ENCODE data around the gene MYBPC3.

Gene MYBPC3

DNA sequence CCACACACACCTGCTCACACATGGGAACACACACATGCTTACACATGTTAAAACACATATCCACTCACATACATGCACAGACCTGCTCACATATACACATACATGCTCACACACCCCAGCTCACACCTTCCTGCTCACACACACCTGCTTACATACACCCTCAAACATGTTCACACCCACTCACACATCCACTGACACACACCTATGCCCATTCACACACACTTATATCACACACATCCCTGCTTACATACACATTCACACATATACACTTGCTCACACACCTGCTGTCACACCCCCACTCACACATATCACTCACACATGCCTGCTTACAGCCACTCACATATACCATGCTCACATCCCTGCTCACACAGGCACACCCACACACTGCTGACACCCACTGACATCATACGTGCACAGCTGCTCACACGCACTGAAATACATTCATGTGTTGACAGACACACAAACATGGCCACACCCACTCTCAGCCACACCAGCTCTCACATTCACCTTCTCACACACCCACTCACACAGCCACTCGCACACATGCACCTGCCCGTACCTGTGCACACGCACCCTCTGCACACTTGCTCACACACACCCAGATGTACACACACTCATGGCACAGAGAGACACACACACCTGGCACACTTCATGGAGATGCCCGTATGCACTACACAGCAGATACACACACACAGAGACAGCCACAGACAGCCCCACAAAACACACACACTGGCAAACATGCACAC is 5.7 kb upstream of the MYBPC3 start:
- no peak for DNase-seq (ENCODE audit: low read depth, low spot score)

DNA sequence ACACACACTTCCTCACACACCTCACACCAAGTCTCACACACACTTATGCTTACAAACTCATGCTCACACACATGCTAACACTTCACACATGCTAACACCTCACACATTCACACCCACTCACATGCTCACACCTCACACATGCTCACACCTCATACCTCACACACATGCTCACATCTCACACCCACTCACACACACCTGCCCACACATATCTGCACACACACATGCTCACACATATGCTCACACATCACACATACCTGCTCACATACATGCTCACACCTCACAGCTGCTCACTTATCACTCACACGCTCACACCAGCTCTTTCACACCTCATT is 4.5 kb upstream of the MYBPC3 start:
- DNase-seq (ENCODE audit: low read depth, low spot score) = no peak

DNA sequence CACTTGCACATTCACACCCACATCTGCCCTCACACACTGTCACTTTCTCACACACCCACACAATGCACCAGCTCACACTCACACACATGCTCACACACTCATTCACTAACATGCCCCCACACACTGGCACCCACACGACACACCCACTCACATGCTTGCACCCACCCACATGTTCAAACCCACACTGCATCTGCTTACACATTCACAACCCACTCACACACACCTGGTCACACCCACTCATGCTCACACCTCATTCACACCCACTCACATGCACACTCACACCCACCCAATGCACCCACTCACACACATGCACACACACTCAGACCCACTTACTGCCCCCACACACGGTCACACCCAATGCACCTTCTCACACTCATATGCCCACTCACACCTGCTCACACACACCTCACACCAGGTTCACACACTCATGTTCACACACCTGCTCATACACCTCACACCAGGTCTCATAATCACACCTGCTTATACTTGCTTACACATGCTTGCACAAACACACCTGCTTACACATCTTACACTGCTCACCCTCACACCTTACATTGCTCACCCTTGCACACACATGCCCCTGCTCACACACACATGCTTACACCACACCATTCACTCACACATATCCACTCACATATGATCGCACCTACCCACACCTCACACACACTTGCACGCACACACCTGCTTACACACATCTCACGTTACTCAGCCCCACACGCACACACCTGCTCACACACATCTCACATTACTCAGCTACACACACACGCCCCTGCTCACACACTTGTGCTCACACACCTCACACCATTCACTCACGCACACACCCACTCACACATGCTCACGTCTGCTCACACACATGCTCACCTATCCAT is 3.9 kb upstream of the MYBPC3 start:
- no peak for DNase-seq (ENCODE audit: low read depth, low spot score)

DNA sequence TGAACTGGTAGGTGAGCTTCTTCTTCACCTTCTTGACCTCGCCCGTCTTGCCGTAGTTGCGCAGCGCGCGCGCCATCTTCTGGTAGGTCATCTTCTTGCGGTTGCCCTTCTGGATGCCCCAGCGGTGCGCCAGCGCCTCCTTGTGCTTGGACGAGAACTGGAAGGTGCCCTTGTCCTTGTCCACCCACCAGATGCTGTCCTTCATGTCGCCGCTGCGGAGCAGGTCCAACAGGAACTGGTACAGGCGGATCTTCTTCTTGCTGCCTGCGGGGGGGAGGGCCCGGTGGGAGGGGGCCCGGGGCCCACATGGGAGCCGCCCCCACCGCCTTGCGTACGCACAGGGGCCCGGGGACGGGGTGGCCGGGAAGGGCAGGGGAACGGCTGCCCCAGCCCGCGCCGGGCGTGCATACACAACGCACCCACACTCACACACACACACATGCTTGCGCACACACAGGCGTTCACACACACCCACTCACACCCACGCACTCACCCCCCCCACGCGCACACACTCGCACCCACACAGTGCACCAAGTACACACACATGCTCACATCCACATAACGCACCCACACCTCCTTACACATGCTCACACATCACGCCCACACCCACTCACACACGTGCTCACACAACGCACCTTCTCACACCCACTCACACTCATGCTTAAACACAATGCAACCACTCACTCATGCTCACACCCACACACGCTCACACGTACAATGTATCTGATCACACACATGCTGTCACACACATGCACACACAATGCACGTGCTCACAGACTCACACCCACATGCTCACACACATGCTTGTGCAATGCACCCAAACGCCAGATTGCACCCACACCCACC is 3.0 kb upstream of the MYBPC3 start:
- peak; percentile 96 for DNase-seq (ENCODE audit: low read depth, low spot score)

DNA sequence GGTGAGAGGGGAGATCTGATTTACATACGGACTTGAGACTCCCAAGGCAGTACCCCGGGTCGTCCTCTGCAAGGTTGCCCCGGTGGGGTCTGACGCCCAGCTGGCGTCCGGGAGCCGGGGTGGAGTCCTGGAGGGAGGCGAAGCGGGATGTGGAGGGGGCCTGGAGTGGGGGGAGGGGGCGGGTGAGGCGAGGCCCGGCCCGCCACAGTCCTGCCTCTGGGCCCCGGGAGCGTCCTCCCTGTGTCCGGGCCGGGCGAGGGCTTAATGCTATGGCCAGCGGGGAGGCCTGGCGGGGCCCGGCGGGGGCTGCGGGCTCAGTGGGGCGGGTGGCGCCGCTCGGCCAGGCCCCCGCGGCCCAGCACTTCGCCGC is 2.4 kb upstream of the MYBPC3 start:
- DNase-seq (ENCODE audit: low read depth, low spot score) = no peak

DNA sequence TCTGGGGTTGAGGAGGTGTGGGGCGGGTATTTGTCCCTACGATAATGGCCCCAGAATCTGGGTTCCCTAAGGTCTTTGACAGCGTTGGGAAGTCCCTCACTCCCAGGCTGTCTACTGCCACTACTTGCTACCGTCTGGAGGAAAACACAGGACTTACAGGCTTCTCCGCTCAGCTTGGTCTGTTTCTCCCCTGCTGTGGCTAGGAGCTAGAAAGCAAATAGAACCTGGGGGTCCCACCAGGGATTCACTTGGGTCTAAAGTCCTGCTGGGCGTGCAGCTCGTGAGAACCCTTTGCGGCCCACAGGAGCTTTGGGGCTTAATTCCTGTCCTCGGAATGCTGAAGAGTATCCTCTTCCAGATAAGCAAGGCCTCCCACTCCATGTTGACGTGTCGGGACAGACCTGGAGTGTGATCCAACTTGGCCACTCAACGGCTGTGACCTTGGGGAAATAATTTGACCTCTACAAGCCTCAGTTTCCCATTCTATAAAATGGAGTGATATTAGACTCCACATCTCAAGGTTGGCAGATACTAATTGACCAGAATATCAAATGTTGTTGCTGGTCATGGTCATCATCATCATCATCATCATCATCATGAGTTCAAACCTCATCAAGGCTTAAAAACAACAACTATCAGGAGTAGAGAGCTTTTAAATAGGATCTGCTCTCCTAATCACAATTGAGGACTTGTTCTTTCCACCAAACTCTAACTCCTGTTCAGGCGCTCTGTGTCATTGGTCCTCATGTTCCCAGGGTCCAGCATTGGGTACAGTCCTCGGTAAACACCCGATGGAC is 1.7 kb upstream of the MYBPC3 start:
- no peak for DNase-seq (ENCODE audit: low read depth, low spot score)

DNA sequence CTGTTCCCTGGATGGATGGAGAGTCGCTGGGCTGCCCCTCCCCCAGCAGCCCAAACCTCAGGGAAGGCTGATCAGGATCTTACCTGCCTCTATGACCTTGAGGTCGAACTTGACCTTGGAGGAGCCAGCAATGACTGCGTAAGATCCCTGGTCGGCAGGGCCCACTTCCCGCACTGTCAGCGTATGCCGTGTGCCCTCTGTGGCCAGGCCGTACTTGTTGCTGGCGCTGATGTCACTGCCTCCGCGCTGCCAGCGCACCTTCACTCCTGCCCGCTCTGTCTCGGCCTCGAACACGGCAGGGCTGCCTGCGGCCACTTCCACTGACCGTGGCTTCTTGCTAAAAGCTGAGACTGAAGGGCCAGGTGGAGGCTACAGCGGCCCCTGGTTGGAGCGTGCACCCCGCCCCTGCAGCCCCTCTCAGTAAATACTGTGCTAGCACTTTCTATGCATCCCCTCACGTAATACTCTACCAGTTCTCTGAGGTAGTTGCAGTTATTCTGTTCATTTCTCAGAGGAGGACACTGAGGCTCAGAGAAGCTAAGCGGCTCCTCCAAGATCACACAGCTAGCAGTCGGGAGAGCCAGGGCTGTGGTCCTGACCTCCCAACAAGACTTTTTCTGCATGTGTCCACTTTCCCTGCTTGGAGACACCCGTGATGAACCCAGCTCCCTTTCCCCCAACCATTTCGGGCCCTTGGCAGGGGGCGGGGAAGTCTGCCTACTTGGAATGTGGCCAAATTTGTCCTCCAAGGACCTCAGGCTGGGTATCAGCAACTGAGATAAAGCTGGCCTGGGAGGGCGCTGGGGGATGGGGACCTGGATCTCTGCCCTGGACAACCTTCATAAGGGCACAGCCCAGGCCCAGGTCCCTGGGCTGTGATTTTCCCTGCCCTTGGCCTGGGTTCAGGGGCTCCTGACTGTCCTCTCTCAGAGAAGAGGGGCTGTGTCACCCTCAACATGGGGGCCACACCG is 1.1 kb downstream of the MYBPC3 start:
- no peak for DNase-seq (ENCODE audit: low read depth, low spot score)

DNA sequence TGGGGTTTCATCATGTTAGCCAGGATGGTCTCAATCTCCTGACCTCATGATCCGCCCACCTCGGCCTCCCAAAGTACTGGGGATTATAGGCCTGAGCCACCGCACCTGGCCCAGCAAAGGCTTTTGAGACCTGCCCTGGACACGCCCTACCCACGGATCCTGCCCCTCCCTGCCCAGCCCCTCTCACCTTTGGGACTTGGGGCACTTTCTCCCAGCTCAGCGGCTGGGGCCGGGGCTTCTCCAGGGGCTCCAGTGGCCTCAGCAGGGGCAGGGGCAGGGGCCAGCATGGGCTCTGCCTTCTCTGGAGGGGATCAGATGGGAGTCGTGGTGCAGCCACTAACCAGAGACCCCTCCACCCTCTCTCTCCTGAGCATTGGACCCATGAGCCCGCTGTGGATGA is 2.2 kb downstream of the MYBPC3 start:
- no peak for DNase-seq (ENCODE audit: low read depth, low spot score)

DNA sequence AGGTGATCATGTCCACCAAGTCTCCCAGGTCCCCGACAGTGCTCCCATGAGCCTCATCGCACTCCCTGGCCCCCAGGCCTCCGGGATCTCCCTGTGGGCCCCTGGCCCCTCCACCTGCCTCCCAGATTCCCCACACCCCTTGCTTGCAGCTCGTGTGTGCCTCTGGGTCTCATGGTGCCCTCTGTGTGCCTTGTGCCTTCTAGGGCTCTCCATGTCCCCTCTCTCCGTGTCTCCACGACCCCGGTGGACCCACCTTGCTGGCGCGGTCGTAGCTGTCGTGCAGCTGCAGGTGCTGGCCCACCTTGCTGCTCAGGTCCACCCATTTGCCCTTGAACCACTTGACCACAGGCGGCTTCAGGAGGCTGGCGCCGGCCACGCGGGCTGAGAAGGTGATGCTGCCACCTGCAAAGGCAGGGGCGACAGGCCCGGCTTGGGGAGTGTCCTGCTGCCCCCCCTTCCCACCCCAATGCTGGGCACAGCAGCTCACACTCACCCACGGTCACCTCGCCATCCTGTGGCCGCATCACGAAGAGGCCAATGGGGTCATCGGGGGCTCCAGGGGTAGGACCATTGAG is 2.9 kb downstream of the MYBPC3 start:
- no peak for DNase-seq (ENCODE audit: low read depth, low spot score)

DNA sequence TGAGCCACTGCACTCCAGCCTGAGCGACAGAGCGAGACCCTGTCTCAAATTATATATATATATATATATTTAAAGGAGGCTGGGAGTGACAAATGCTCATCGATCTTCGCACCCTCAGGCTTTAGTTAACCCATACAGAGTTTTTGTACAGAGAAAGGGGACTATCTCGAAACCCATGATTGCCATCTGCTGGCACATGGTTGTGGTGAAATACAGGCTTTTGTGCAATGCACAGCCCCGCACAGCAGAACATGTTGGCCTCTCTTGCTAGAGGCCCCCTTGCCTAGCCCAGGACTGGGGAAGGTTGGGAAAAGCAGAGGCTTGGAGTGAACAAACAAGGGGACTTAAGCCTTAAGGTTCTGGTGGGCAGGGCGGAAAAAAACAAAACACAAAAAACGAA is 3.6 kb downstream of the MYBPC3 start:
- DNase-seq (ENCODE audit: low read depth, low spot score) = peak; percentile 54

DNA sequence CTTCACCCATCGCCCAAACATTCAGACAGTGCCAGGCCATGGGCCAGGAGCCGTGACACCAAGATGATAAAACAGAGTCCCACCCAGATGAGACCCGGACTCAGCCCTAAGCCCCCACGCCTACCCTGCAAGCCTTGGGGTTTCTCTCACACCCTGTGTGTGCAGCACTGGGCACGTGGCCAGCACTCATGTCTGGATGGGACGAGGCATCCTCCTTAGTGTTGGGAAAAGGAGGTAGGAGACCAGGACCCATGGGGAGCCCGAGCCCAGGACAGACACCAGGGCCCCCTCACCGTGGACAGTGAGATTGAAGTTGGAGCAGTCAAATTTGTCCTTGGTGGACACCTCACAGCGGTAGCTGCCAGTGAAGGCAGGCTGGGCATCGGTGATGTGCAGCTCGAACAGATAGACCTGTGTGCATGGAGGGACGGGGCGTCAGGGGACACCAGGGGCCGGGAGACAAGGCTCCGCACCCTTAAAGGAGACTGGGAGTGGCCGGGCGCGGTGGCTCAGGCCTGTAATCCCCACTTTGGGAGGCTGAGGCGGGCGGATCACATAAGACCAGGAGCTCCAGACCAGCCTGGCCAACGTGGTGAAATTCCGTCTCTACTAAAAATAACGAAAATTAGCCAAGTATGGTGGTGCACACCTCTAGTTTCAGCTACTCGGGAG is 4.2 kb downstream of the MYBPC3 start:
- DNase-seq (ENCODE audit: low read depth, low spot score) = no peak

DNA sequence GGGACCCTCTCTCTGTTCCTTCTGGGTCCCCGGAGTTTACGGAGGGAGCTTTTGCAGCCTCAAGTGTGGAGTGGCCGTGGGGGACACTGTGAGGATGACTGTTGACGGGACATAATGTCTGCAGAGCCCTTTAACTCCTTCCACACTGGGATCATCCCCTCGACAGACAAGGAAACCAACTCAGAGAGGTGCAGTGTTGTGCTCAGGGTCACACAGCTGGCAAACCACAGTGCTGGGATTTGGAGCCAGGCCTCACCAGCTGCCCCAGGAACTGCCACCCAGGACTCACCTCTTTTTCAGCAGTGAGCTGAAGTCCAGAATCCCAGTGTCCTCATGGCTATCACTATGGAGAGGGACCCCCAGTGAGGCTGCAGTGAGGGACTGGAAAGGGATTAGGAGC is 5.4 kb downstream of the MYBPC3 start:
- DNase-seq (ENCODE audit: low read depth, low spot score) = no peak

DNA sequence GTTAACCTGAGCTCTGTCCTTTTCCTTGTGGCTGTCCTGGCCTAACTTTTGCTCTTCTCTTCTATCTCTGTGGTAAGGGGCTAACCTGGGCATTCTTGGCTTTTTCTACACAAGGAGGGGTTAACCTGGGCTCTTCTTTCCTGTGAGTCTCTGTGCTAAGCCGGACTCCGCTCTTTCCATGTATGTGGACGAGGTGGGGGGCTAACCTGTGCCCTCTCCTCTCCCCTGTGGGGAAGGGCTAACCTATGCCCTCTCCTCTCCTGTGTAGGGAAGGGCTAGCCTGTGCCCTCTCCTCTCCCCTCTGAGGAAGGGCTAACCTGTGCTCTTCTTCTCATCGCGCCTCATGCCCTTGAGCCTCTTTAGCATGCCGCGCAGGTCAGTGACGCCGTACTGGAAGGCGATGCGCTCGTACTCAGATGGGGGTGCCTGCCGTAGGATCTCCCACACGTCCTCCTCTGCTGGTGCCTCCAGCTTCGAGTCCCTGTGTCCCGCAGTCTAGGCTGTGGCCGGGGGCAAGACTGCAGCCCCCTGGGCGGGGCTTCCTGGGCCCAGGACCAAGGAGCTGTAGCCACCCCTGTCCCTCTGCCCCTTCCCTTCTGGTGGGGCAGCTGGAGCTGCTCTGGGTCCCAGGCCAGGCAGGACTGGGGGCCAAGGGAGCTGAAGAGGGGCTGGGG is 6.5 kb downstream of the MYBPC3 start:
- no peak for DNase-seq (ENCODE audit: low read depth, low spot score)

DNA sequence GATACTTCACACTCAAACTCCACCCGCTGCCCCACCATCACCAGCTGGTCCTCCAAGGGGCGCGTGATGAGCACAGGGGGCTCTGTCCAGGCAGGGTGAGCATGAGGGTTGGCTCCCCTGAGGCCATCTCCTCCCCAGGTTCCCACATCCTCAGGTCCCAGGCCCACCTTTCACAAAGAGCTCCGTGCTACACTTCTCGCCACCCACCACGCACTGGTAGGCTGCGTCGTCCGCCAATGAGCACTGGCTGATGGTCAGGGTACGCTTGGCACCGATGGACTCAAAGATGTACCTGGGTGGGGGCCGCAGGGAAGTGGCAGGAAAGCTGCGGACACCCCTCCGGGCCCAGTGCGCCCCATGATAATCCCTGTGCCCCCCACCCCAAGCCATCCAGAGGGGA is 9.6 kb downstream of the MYBPC3 start:
- DNase-seq (ENCODE audit: low read depth, low spot score) = no peak

DNA sequence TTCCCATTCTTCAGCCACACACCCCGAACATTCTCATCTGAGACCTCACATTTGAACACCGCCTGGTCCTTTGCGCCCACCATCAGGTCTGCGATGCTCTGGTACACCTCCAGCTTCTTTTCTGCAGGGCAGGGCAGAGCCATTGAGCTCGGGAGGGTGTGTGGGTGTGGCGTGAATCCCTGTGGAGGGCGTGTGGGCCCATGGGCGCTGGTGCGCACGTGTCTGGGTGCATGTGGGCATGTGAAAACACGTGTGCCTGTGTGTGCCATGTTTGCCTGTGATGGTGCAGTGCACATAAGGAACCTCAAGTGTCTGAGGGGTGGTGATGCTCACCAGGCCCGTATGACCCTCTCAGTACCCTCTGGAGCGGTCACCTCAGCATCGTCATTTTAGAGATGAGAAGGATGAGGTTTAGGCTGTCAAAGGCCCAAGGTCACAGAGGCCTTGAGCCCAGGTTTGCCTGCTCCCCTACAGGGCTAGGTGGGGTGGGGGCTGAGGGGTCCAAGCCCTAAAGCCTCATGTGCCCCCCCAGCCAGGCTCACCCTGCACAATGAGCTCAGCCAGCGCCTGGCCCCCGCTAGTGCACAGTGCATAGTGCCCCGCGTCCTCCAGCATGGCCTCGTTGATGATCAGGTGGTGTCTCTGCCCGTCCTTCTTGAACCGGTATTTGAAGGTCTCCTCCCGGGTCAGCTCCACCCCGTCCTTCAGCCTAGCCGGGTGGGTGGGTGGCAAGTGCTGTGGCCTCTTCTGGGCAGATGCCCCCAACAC is 10.3 kb downstream of the MYBPC3 start:
- no peak for DNase-seq (ENCODE audit: low read depth, low spot score)

DNA sequence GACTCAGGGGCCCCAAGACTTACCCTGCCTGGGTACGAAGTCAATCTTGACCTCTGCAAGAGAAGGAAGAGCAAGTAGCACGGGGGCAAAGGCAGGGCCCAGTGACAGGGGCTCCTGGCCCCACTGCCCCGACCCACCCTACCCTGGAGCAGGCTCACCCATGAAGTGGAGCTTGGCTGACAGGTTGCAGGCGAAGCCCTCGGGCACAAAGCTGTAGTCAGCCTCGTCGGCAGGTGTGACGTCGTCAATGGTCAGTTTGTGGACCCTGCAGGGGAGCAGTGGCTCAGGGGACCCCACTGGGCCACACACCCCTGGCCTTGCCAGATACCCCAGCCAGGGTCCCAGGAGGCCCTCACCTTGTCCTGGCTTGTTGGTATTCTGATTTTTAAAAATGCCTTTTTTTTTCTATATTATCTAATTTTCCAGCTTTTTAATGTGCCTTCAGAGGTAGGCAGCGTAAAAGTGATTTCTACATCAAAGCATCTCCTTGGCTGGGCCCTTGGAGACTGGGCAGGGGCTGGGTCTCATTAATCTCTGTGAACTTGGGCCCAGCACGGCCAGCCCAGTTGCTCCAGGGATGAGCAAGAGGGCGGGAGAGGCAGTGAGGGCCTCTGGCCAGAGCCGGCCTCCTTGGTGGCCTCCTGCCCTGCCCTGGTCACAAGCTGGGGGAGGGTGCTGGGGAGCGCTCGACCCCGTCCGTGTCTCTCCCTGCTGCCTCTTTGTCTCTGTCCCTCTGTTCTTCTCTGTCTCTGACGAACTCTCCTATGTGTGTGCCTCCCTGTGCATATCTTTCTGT is 11.3 kb downstream of the MYBPC3 start:
- no peak for DNase-seq (ENCODE audit: low read depth, low spot score)

DNA sequence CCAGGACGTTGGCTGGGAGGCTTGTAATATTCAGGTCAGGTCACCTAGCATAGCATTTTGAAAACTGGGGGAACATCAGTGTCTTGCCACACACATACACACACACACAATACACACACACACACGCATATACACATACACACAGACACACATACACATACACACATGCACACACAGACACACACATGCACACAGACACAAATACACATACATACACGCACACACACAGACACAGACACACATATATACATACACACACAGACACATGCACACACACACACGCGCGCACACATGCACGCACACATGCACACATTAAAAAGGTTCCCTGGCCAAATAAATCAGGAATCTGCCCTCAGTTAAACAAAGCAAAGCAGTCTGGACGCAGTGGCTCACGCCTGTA is 12.5 kb downstream of the MYBPC3 start:
- DNase-seq (ENCODE audit: low read depth, low spot score) = no peak

Measured in astrocyte of the hippocampus (primary cell).